Endothelial cell of umbilical vein (primary cell): ENCODE data around the gene PARP12. TPM values are rescaled to one million over a fixed set of nuclear protein-coding genes. Genes with fewer than 3 reads are reported as not detected.

Experiments
- BruUV-seq: library from RNA; stranded (reverse); fragments of 400-500 nt; replicated peaks from 2 replicates; lab custom pipeline; 2021; lab: Mats Ljungman, UMichigan
- CTCF ChIA-PET: fragments of 300-600, 350-600 bp; sonication (Branson Sonifier 250); formaldehyde crosslinking; loops from one replicate; lab custom pipeline; 2021; ENCODE audit warnings: antibody characterized with exemption, inconsistent platforms; lab: Charles Lee
- POLR2A ChIA-PET: fragments of 300-600, 350-600 bp; sonication (Branson Sonifier 250); formaldehyde crosslinking; loops from one replicate; lab custom pipeline; 2021; ENCODE audit warnings: antibody characterized with exemption, inconsistent platforms; lab: Charles Lee
- DNase-seq: peaks from one replicate; pipeline ENCODE4 v3.0.0-alpha.2; 2011; ENCODE audit warnings: low read depth, low spot score
- FAIRE-seq: peaks from 2 replicates; lab custom pipeline; 2011; peaks lifted over from hg19 to GRCh38; lab: Jason Lieb, UNC
- H2AFZ ChIP-seq: 2 replicates; pipeline ENCODE4 v1.6.0; 2012; ENCODE audit warnings: low read depth, low read length, control low read depth, inconsistent platforms
- H3K27ac ChIP-seq: 2 replicates; pipeline ENCODE4 v1.5.1; 2011; ENCODE audit warnings: low read depth, mild to moderate bottlenecking, control low read depth, low read length, moderate library complexity; ENCODE audit not compliant: insufficient read depth
- H3K27me3 ChIP-seq, 2 experiments: 2 replicates each; pipeline versions ENCODE4 v1.6.0 to v1.6.1; 2011; ENCODE audit warnings: low read length in 2 of 2, mixed read lengths in 1 of 2; ENCODE audit not compliant: control insufficient read depth in 2 of 2, insufficient read depth in 2 of 2
- H3K36me3 ChIP-seq, 2 experiments: 2 replicates in 1 of 2; 3 replicates in 1 of 2; pipeline ENCODE4 v1.5.1; 2011; ENCODE audit warnings: low read length in 2 of 2, mild to moderate bottlenecking in 1 of 2, moderate library complexity in 1 of 2; ENCODE audit not compliant: control insufficient read depth in 2 of 2, insufficient read depth in 2 of 2; ENCODE audit errors: extremely low read depth in 1 of 2
- H3K4me1 ChIP-seq: 3 replicates; pipeline ENCODE4 v1.5.1; 2011; ENCODE audit warnings: mild to moderate bottlenecking, low read length; ENCODE audit not compliant: control insufficient read depth, insufficient read depth; ENCODE audit errors: extremely low read depth
- H3K4me2 ChIP-seq: 2 replicates; pipeline ENCODE4 v1.6.1; 2011; ENCODE audit warnings: low read length, control low read depth, mixed read lengths; ENCODE audit not compliant: insufficient read depth
- H3K4me3 ChIP-seq, 3 experiments: fragments of 200-600 bp in 1 of 3; sonication (generic), shearing (Covaris generic) in 1 of 3; replicated peaks in 1 of 3; 2 replicates each; pipeline ENCODE4 v1.5.1; 2011 to 2016; ENCODE audit warnings: control low read depth in 3 of 3, low read length in 3 of 3, mild to moderate bottlenecking in 2 of 3, inconsistent platforms in 1 of 3, low read depth in 1 of 3, moderate library complexity in 1 of 3; ENCODE audit not compliant: insufficient read depth in 1 of 3
- H3K79me2 ChIP-seq: 2 replicates; pipeline ENCODE4 v1.6.0; 2012; ENCODE audit warnings: low read length, inconsistent platforms; ENCODE audit not compliant: control insufficient read depth, insufficient read depth
- H3K9ac ChIP-seq: replicated peaks from 2 replicates; pipeline ENCODE3; 2011; ENCODE audit warnings: low read length, control low read depth; ENCODE audit not compliant: insufficient read depth; ENCODE audit errors: extremely low read depth
- H3K9me1 ChIP-seq: replicated peaks from 3 replicates; pipeline ENCODE4 v1.6.0; 2011; ENCODE audit warnings: mild to moderate bottlenecking, low read length; ENCODE audit not compliant: control insufficient read depth, insufficient read depth; ENCODE audit errors: extremely low read depth
- H3K9me3 ChIP-seq: replicated peaks from 2 replicates; pipeline ENCODE4 v1.5.1; 2012; ENCODE audit warnings: low read length, inconsistent platforms; ENCODE audit not compliant: control insufficient read depth, insufficient read depth
- H4K20me1 ChIP-seq: replicated peaks from 2 replicates; pipeline ENCODE3; 2011; ENCODE audit warnings: mild to moderate bottlenecking, low read length; ENCODE audit not compliant: control insufficient read depth, insufficient read depth; ENCODE audit errors: extremely low read depth
- CTCF ChIP-seq, 2 donors: IDR thresholded peaks; 1 replicate in 1 of 2; 2 replicates in 1 of 2; pipeline ENCODE4 v1.5.1; 2011; ENCODE audit warnings: low read length in 2 of 2, mild to moderate bottlenecking in 2 of 2, moderate library complexity in 2 of 2, control low read depth in 1 of 2, inconsistent platforms in 1 of 2, low read depth in 1 of 2; ENCODE audit not compliant: insufficient read depth in 1 of 2; ENCODE audit errors: extremely low read depth in 1 of 2
- EZH2 ChIP-seq: IDR thresholded peaks from 2 replicates; pipeline ENCODE4 v1.6.1; 2012; ENCODE audit warnings: borderline replicate concordance, low read depth, mild to moderate bottlenecking, moderate library complexity, low read length, inconsistent platforms; ENCODE audit not compliant: severe bottlenecking
- FOS ChIP-seq: IDR thresholded peaks from 2 replicates; pipeline ENCODE4 v1.6.1; 2011; ENCODE audit warnings: mild to moderate bottlenecking, low read length, moderate library complexity, borderline replicate concordance; ENCODE audit not compliant: insufficient read depth
- GATA2 ChIP-seq: IDR thresholded peaks from 2 replicates; pipeline ENCODE4 v1.7.0; 2011; ENCODE audit warnings: low read depth, mild to moderate bottlenecking, moderate library complexity, mixed read lengths, low read length; ENCODE audit not compliant: insufficient read length, insufficient read depth
- JUN ChIP-seq: IDR thresholded peaks from 2 replicates; pipeline ENCODE4 v1.6.1; 2011; ENCODE audit warnings: borderline replicate concordance, low read depth; ENCODE audit not compliant: insufficient read length, insufficient read depth
- MAX ChIP-seq: IDR thresholded peaks from 2 replicates; pipeline ENCODE4 v1.6.1; 2011; ENCODE audit not compliant: insufficient read depth, insufficient read length
- MYC ChIP-seq: IDR thresholded peaks from one replicate; pipeline ENCODE4 v1.6.1; 2011; ENCODE audit warnings: mild to moderate bottlenecking, low read depth, low read length
- POLR2A ChIP-seq: IDR thresholded peaks from 2 replicates; pipeline ENCODE4 v1.6.1; 2012; ENCODE audit warnings: low read depth, mild to moderate bottlenecking, control low read depth, low read length
- POLR2AphosphoS5 ChIP-seq: IDR thresholded peaks from 2 replicates; pipeline ENCODE4 v1.6.1; 2012; ENCODE audit warnings: low read depth, mild to moderate bottlenecking, control low read depth, low read length, moderate library complexity; ENCODE audit not compliant: insufficient read depth
- dilution Hi-C: fragments of 300-500 bp; cut with MboI; formaldehyde crosslinking; loops from one replicate; pipeline ENCODE4 v1.15.0; 2019; ENCODE audit warnings: low sequenced_read_pairs; ENCODE audit not compliant: extremely low pct_ligation_motif_present
- intact Hi-C: fragments of 100-400 bp; cut with micrococcal nuclease; formaldehyde crosslinking; loops from one replicate; pipeline ENCODE4 v1.10.0; 2022
- polyA plus RNA-seq, 4 experiments: library from polyadenylated mRNA; depleted of rRNA in 3 of 4; stranded (reverse) in 3 of 4; unstranded in 1 of 4; fragments of >200 nt; gene quantifications; 2 replicates each; pipeline versions ENCODE4 v1.2.1 to v1.2.3, GENCODE V29; 2011 to 2012; ENCODE audit warnings: missing spikeins in 1 of 4
- total RNA-seq: library from RNA; stranded (reverse); gene quantifications from 2 replicates; pipeline ENCODE4 v1.2.3, GENCODE V29; 2021

PARP12 gene
- total and polyA plus RNA-seq, 2 donors (not counting 3 experiments of a cell fraction or from before 2014, with no cell fraction given): 65.4 to 83.2 TPM

GRCh38 chr7:140008755-140009610, 53.8 kb downstream of the PARP12 start:
- Histone ChIP-seq H3K36me3 (no peaks in the 10 kb centered on the region), H3K4me1 (no peaks in the 10 kb centered on the region), H3K9ac (no peak overlapping the region), H3K9me1 (no peaks in the 10 kb centered on the region), H3K27ac (no peak overlapping the region), H3K4me2 (no peak overlapping the region), H3K4me3 (no peak overlapping the region), H4K20me1 (no peaks in the 10 kb centered on the region), H2AFZ (no peak overlapping the region), H3K79me2 (no peaks in the 10 kb centered on the region), H3K9me3 (no peaks in the 10 kb centered on the region), H3K27me3 (peaks cover 0 to 3% of the 10 kb centered on the region in 2 experiments)
- TF ChIP-seq POLR2AphosphoS5 (no peak), MYC (no peak), FOS (no peak), MAX (no peak), GATA2 (no peak), EZH2 (no peak), CTCF (IDR thresholded peaks at IDR 0.05; ENCODE audit: extremely low read depth in 1 of 2, insufficient read depth in 1 of 2, low read depth in 1 of 2, low read length in 2 of 2) (no peak), POLR2A (no peak), JUN (no peak)
- dilution Hi-C loops: loop anchor here (25.0 kb wide), 1 partner anchor 397 kb away; no protein-coding TSS in a partner anchor
- CTCF ChIA-PET: interaction anchor here (1.2 kb wide), 1 partner anchor 363 kb away, joined by 3 read pairs; no protein-coding TSS in a partner anchor
- no TSS peak for BruUV-seq
- FAIRE-seq (no peak), DNase-seq (no peak)
- POLR2A ChIA-PET: no interaction called here
- intact Hi-C loops: no loop called here
